ENCODE measurements around the gene PXYLP1. TPM values are rescaled to one million over a fixed set of nuclear protein-coding genes. Genes with fewer than 3 reads are reported as not detected.

Gene PXYLP1
- total RNA-seq, 1 experiment from 2014 or later: 7.8 TPM

Other genes starting within 250 kb of the PXYLP1 start
- gene SPSB4, start 180.5 kb upstream of the PXYLP1 start, total RNA-seq (2021): not detected in 2 replicates
- gene ZBTB38, start 136.7 kb downstream of the PXYLP1 start, total RNA-seq (2021): 18.5 and 21.8 TPM in 2 replicates